PFSK-1 (cell line): ENCODE results near the gene ARHGEF5.

Experiments used
- FOXP2 ChIP-seq: optimal IDR thresholded peaks from 2 replicates; pipeline ENCODE3; 2011; ENCODE audit warnings: borderline replicate concordance, control low read depth, inconsistent platforms; ENCODE audit not compliant: insufficient read depth; ENCODE audit errors: extremely low read length, extremely low read depth
- POLR2AphosphoS5 ChIP-seq: IDR thresholded peaks from 2 replicates; pipeline ENCODE4 v1.6.1; 2012; ENCODE audit warnings: low read depth, mild to moderate bottlenecking, control low read depth, low read length, moderate library complexity
- SIN3A ChIP-seq: IDR thresholded peaks from 2 replicates; pipeline ENCODE4 v1.6.1; 2012; ENCODE audit warnings: mild to moderate bottlenecking, low read length, moderate library complexity, borderline replicate concordance; ENCODE audit not compliant: insufficient read depth
- TAF1 ChIP-seq: IDR thresholded peaks from 2 replicates; pipeline ENCODE4 v1.6.1; 2012; ENCODE audit warnings: low read length, control low read depth, borderline replicate concordance; ENCODE audit not compliant: insufficient read depth
- TF ChIP-seq, protein P1 (sequence below), 2 experiments: IDR thresholded peaks; 2 replicates each; pipeline versions ENCODE4 v1.6.1 to v1.8.0; 2011 to 2012; ENCODE audit warnings: low read depth in 2 of 2, low read length in 2 of 2, control low read depth in 1 of 2, inconsistent platforms in 1 of 2, mild to moderate bottlenecking in 1 of 2, moderate library complexity in 1 of 2; ENCODE audit not compliant: insufficient read depth in 1 of 2

Gene ARHGEF5

GRCh38 chr7:144408121-144408520, 52.9 kb downstream of the ARHGEF5 start:
- no peak for TF ChIP-seq SIN3A
- no peak for TF ChIP-seq FOXP2
- no peak for TF ChIP-seq TAF1
- TF ChIP-seq, protein P1, sequence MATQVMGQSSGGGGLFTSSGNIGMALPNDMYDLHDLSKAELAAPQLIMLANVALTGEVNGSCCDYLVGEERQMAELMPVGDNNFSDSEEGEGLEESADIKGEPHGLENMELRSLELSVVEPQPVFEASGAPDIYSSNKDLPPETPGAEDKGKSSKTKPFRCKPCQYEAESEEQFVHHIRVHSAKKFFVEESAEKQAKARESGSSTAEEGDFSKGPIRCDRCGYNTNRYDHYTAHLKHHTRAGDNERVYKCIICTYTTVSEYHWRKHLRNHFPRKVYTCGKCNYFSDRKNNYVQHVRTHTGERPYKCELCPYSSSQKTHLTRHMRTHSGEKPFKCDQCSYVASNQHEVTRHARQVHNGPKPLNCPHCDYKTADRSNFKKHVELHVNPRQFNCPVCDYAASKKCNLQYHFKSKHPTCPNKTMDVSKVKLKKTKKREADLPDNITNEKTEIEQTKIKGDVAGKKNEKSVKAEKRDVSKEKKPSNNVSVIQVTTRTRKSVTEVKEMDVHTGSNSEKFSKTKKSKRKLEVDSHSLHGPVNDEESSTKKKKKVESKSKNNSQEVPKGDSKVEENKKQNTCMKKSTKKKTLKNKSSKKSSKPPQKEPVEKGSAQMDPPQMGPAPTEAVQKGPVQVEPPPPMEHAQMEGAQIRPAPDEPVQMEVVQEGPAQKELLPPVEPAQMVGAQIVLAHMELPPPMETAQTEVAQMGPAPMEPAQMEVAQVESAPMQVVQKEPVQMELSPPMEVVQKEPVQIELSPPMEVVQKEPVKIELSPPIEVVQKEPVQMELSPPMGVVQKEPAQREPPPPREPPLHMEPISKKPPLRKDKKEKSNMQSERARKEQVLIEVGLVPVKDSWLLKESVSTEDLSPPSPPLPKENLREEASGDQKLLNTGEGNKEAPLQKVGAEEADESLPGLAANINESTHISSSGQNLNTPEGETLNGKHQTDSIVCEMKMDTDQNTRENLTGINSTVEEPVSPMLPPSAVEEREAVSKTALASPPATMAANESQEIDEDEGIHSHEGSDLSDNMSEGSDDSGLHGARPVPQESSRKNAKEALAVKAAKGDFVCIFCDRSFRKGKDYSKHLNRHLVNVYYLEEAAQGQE (IDR thresholded peaks at IDR 0.05; ENCODE audit: insufficient read depth in 1 of 2, low read depth in 2 of 2, low read length in 2 of 2), result no peak
- TF ChIP-seq POLR2AphosphoS5, result no peak

GRCh38 chr7:144410441-144410840, 55.2 kb downstream of the ARHGEF5 start:
- TF ChIP-seq, protein P1 (IDR thresholded peaks at IDR 0.05; ENCODE audit: insufficient read depth in 1 of 2, low read depth in 2 of 2, low read length in 2 of 2), result no peak
- TF ChIP-seq TAF1 (no peak), SIN3A (no peak), FOXP2 (no peak), POLR2AphosphoS5 (no peak)

- TF ChIP-seq, protein P1 (IDR thresholded peaks at IDR 0.05; ENCODE audit: insufficient read depth in 1 of 2, low read depth in 2 of 2, low read length in 2 of 2), result no peak
- TF ChIP-seq POLR2AphosphoS5 (no peak), TAF1 (no peak), FOXP2 (no peak), SIN3A (no peak)
Measured at GRCh38 chr7:144414815-144415214, 59.6 kb downstream of the ARHGEF5 start.

DNA sequence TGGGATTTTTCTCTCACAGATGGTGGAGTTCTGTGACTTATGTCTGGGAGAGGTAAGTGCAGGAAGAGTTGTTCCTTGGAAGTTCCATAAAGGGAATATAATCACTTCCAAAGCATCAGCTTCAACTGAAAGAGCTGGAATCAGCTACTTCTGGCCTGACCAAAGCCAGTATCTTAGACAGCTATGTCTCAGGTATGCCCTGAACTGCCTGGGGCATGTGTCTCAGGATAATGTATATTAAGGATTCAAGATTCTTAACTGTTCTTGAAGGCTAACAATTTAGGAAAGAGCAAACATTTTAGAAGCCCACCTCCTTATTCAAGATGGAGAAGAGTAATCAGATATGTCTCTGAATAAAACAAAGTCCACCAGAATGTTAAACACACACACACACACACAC, 60.7 kb downstream of the ARHGEF5 start:
- no peak for TF ChIP-seq FOXP2
- TF ChIP-seq, protein P1 (IDR thresholded peaks at IDR 0.05; ENCODE audit: insufficient read depth in 1 of 2, low read depth in 2 of 2, low read length in 2 of 2), result no peak
- TF ChIP-seq TAF1, result no peak
- no peak for TF ChIP-seq SIN3A
- TF ChIP-seq POLR2AphosphoS5, result no peak

DNA sequence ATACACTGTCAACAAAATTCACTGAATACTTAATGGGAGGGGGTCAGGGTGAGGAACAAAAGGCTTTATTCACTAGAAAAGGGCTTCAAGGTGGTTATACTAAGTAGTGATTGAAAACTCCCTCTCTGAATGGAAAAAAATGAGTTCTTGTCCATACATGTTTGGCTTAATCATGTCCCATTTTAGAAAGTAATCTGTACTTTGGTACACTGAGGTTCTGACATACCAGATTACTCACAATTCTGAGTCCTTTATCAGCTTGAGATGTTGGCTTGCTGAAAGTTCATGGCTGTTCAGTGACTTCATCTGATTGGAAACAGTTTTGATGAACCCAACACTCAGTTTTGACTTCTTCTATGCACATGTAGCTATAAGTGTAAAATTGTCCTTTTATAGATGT, 61.1 kb downstream of the ARHGEF5 start:
- TF ChIP-seq, protein P1 (IDR thresholded peaks at IDR 0.05; ENCODE audit: insufficient read depth in 1 of 2, low read depth in 2 of 2, low read length in 2 of 2), result no peak
- TF ChIP-seq SIN3A (no peak), POLR2AphosphoS5 (no peak), FOXP2 (no peak), TAF1 (no peak)
